Uterus (tissue), 2 donors: ENCODE data around the gene WFDC2.

ENCODE experiments used
- POLR2A ChIP-seq, 2 donors: fragments of 450-650 bp; IDR thresholded peaks; one replicate each; pipeline ENCODE4 v1.6.1; 2016; ENCODE audit warnings: antibody characterized with exemption in 2 of 2, mild to moderate bottlenecking in 1 of 2, moderate library complexity in 1 of 2
- TF ChIP-seq, protein P1 (sequence below), 4 experiments: fragments of 200-600 bp in 2 of 4; fragments of 450-650 bp in 2 of 4; sonication (generic) in 2 of 4; IDR thresholded peaks; one replicate each; pipeline ENCODE4 v1.5.1; 2016 to 2019; ENCODE audit warnings: antibody characterized with exemption in 4 of 4, mild to moderate bottlenecking in 2 of 4, moderate library complexity in 1 of 4

DNA sequence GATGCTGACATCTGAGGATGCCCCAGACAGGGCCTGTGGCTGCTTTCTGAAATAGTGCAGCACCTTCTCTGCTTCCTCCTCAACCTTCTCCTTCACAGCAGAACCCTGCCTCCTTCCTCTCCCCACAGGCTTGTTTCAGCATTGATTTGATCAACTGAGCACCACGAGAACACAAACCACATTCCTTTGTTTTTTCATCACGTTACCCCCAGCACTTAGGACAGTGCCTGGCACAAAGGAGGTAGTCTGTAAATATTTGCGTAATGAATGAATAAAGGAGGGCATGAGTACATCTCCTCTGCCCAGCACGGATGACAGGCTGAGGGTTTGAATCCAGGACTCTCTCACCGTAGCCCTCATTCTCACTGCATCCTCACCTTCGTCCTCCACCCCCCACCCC lies 21.3 kb upstream of the WFDC2 start:
- TF ChIP-seq, protein P1, sequence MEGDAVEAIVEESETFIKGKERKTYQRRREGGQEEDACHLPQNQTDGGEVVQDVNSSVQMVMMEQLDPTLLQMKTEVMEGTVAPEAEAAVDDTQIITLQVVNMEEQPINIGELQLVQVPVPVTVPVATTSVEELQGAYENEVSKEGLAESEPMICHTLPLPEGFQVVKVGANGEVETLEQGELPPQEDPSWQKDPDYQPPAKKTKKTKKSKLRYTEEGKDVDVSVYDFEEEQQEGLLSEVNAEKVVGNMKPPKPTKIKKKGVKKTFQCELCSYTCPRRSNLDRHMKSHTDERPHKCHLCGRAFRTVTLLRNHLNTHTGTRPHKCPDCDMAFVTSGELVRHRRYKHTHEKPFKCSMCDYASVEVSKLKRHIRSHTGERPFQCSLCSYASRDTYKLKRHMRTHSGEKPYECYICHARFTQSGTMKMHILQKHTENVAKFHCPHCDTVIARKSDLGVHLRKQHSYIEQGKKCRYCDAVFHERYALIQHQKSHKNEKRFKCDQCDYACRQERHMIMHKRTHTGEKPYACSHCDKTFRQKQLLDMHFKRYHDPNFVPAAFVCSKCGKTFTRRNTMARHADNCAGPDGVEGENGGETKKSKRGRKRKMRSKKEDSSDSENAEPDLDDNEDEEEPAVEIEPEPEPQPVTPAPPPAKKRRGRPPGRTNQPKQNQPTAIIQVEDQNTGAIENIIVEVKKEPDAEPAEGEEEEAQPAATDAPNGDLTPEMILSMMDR (IDR thresholded peaks at IDR 0.05) = no peak
- no peak for TF ChIP-seq POLR2A (IDR thresholded peaks at IDR 0.05)
